ENCODE measurements around the gene DENND1A.

DENND1A gene

GRCh38 chr9:123812984-123813383 is 116.9 kb downstream of the DENND1A start:
- DNase-seq, result no peak

DNA sequence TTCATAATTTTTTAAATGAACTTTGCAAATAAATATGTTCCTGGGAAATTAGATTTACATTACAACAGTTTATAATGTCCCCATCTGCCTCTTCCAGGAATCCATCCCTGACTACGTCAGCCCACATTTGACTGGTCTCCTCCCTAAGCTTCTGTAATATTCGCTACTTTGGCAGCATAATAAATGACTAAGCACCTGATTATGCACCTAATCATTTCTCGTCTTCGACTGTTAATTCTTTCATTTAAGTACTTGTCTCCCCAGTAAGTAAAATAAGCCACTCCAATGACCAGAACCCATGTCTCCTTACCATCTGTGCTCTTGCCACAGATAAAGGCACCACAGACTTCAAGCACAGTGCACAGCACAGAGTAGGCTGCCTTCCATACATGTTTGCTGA is 122.7 kb downstream of the DENND1A start:
- no peak for DNase-seq

DNA sequence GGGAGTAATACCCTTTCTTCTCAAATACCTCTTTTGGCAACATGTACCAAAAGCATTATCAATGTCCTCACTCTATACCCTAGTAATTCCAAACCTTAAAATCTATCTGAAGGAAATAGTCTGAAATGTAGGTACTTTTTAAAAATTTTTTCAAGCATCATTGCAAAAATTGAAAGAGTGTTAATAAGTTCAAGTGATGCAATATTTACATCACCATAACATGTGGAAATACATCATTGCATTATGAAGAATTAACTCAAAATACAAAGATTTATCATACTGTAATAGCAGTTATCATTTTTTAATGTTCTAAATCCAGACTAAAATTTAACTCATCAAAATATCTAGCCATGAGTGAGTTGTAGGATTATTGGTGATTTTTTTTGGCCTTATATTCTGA is 123.1 kb downstream of the DENND1A start:
- no peak for DNase-seq

- DNase-seq, result no peak
Observed at GRCh38 chr9:123798195-123798594, 131.7 kb downstream of the DENND1A start.

DNA sequence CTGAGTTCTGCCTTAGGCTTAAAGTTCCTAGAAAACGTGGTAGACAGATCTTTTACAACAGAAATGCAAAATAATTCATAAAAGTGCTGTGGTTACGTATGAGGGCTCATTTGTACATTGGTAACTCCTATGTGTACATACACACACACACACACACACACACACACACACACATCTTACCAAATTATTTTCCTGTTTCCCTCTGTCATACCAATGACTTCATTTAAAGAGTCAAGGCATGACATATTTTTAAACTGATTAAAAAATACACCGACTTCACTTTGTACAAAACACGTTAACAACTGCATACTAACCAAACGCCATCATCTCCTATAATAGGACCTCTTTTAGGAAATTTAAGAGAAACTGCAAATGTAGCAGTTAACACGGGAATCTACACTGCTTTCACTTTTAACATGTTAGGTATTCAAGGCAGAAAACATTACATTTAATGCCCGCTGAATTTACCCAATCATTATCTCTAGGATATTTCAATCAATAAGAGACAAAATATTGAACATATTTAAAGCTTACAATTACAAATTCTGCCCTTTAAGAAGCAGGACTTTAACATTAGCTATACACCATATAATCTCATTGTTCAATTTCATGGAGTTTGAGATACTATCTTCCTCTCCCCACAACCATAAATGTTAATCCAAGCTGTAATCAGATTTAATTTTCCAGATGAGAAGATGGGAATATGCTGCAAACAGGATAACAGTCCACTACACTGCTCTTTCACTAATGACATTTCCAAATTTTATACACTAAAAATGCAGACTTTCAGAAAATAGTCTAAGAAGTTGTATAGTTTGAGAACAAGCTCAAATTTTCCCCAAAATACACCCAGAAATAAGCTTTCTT is 133.1 kb downstream of the DENND1A start:
- no peak for DNase-seq

DNA sequence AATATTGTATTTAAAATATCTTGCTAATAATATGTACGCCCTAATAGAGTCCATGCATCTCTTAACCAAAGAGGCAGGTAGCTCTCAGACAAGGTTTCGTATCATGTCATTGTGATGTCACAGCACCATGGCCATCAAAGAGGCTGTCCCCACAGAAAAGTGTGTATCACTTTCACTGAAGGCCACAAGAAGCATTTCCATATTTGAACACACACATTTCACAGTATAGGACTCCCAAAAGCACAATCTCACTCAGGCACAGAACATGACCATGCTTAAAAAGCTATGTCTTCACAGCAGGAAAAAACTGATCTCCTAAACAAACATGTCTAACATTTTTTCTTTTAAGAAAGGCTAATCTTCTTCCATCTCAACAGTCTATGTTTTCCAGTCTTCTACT is 133.8 kb downstream of the DENND1A start:
- DNase-seq, result no peak

DNA sequence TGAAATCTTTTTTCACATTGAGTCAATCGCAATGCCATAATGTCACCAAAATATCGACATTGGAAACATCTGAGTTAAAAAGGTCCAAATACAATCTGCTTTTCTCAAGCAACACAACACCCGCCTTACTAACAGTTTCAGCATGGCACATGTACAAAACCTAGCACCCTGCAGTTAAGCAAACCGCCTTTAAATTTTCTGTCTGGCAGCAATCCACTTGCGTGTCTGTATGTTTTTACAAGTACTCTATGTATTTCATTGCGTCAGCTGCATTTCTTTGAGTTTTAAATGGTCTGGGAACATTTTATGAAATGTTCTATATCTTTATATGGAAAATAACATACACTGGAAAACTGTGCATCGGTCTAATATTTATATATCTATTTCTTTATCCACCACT is 134.6 kb downstream of the DENND1A start:
- no peak for DNase-seq

GRCh38 chr9:123792501-123792900 is 137.4 kb downstream of the DENND1A start:
- no peak for DNase-seq

DNA sequence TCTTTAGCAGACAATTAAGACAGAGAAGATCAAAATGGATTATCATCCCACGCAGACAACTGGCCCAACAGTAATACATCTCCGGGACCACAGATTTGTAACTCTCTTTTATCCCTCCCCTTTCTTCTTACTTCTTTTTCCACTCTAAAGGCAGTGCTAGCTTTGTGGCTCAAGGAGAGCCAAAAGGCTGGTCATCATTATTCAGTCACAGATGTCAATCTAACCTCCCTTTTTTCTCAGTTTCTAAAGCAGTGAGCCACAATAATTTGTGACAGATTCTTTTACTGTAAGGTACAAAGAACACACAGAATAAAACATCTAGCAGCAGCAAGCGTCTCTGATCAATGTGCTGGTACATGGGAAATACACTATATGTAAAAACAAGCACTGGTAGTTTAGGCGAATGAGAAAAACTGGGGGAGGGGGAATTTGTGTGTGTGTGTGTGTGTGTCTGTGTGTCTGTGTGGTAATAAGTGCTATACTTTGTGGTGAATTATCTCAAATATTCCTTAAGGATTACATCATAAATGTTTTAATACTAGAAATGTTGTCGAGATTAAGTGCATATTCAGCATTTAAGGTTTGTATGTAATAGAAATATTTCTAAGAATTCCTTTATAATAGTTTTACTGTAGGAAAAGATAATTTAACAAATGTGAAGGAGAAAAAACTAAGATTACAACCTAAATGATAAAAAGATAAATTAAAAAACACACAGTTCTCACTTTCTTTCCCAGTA is 140.2 kb downstream of the DENND1A start:
- no peak for DNase-seq

DNA sequence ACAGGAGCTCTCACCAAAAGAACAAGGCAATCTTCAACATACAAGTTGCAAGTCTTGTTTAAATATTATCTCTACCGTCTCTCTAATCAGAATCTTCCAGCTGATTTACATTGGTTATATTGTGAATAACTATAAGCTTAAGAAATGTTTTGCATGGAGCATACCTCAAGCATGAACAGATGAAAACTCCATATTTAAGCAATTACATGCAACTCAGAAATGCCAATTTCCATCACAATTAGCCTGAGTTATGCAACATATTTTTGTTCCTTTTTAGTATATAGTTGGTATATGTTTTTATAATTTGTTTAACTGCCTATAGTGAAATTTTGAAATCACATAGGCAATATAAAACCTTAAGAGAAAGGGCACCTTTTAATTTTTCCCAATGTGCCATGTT is 142.5 kb downstream of the DENND1A start:
- DNase-seq, result no peak

DNA sequence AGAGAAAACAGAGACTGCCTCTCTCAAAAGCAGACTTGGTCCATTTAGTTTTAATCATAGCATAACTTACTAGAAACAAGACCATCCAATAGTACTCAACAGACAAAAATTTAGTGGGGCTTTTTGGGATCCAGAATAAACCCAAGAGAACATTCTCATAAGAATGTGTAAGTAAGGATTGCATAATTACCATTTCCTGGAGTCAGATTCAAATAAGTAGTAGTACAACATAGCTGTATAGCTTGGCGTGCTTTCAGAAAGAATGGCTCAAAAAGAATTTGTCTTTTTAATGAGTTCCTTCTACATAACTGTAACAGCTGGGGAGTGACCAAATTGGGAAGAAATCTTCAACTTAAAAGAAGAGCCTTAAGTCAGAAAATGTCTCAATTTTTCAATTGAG is 145.4 kb downstream of the DENND1A start:
- no peak for DNase-seq

DNA sequence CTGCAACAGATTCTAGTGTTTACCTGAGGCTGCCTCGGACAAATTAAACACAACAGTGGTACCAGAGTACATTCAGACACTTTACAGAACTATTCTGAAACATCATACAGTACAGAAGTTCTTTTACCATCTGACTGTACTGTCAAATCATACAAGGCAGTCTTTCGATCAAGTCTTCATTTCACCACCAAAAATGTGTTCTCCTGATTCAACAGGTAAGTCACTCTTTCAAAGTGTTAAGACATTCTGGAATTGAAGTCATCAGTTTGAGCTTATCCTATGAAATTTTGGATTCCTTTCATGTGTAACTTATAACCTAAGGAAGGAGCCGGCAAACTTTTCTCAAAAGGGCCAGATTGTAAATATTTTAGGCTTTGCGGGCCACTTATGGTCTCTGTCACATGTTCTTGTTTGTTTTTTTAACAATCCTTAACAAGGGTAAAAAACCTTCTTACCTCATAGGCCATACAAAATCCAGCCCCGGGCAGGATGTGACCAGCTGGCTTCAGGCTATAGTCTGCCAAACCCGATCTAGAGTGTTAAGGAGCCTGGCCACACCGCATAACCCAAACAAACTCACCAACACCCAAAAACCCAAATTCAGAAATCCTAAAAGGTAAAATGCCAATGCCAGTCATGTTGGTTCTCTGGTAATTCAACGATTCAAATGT is 151.6 kb downstream of the DENND1A start:
- DNase-seq, result no peak

DNA sequence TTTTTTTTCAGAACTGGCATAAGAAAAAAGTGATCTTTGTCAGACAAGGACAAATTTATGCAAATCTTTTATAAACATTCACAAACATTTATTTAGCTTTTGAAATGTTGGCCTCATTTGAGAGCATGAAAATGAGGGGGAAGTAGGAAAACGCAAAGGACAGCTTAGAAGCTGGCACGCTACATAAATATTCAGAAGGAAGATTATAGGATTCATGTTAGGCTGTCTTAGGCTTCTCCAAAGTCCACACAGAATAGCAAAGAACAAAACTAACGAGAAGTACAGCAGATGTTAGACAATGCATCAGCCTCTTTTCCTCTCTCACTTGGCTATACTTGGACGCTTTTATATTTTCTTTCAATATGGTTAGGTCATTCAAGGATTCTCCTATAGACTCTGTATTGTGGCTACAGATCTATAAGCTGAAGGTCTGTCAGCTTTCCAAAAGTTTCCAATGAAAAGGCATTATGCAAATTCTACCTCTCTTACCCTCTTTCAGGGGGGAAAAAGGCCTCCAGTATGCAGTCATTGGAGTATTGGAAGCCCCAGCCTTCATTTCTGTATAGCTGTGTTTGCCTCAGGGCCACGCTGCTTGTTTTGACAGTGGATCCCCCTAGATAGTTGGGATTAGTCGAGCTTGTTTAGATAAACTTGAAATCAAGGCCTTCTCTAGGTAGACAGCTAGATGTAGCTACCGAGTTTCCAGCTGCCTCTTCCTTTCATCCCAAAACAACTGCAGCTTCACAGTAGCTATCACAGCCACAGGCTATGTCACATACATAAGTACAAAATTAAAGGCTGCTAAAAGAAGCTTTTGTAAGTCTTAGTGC is 153.0 kb downstream of the DENND1A start:
- DNase-seq, result no peak

DNA sequence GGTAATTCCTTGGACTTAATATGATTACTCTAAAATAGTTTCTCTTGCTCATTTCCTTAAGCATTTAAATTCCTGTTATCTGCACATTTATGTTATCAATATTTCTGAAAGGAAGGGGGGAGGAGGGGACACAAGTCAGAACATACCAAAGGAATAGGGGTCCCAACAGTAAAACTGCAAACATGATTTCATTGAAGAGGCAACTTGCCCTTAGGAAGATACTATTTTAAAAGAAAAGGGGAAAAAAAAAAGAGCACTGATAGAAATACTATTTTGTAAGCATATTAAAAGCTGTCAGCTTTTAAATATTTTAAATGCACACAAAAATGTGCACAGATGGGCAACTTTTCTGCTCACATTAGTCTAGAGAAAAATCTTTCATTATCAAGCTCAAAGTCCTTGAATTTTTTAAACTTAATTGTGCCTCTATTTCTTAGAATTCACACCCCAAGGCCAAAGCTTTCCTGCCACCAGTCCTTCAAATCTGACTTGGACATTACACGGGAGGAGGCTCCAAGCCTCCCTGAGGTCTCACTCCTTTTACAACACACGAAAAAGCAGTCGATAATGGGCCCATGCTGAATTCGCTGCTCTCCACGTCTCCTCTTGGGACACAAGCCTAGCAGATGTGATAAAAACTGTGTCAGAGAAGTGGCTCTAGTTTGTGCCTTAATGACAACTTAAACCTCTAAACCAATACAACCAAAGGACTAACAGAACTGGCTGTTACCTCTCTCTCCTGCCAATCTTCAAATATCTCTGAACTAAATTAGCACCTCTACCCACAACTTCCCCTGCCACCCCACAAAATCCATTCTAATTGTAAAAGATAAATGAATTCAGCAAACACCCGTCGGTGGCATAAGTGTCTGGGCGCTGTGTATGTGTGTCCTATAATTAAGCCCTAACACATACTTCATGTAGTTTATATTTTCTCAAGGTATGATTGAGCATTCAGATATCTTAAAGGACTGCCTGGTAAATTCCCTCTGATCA is 154.3 kb downstream of the DENND1A start:
- DNase-seq, result no peak

GRCh38 chr9:123773783-123774182 is 156.1 kb downstream of the DENND1A start:
- no peak for DNase-seq

GRCh38 chr9:123772967-123773366 is 157.0 kb downstream of the DENND1A start:
- no peak for DNase-seq

GRCh38 chr9:123772374-123772773 is 157.6 kb downstream of the DENND1A start:
- no peak for DNase-seq

GRCh38 chr9:123771690-123772089 is 158.2 kb downstream of the DENND1A start:
- no peak for DNase-seq

GRCh38 chr9:123769719-123770118 is 160.2 kb downstream of the DENND1A start:
- DNase-seq, result no peak

GRCh38 chr9:123763910-123764588 is 165.9 kb downstream of the DENND1A start:
- DNase-seq, result no peak
